H9 (cell line): ENCODE measurements around the gene SMIM3. TPM values are rescaled to one million over a fixed set of nuclear protein-coding genes. Genes with fewer than 3 reads are reported as not detected.

Experiments
- DNase-seq: peaks from one replicate; pipeline ENCODE4 v3.0.0-alpha.2; 2017
- H2AFZ ChIP-seq: one replicate; pipeline ENCODE4 v1.6.1; 2013; ENCODE audit warnings: mild to moderate bottlenecking, low read length, control low read depth, moderate library complexity
- H2AK5ac ChIP-seq: 2 replicates; pipeline ENCODE4 v1.6.1; 2013; ENCODE audit warnings: low read length, control low read depth, mixed read lengths; ENCODE audit not compliant: insufficient read length
- H2BK120ac ChIP-seq: one replicate; pipeline ENCODE4 v1.6.1; 2013; ENCODE audit warnings: low read depth, mild to moderate bottlenecking, low read length, control low read depth, inconsistent platforms; ENCODE audit not compliant: poor library complexity, severe bottlenecking
- H2BK12ac ChIP-seq: 2 replicates; pipeline ENCODE4 v1.6.1; 2013; ENCODE audit warnings: low read length, control low read depth, mixed read lengths, low read depth; ENCODE audit not compliant: insufficient read length
- H2BK15ac ChIP-seq: 2 replicates; pipeline ENCODE4 v1.6.1; 2013; ENCODE audit warnings: low read depth, low read length, control low read depth
- H2BK20ac ChIP-seq: one replicate; pipeline ENCODE4 v1.6.1; 2013; ENCODE audit warnings: low read depth, mild to moderate bottlenecking, low read length, control low read depth, inconsistent platforms; ENCODE audit not compliant: poor library complexity, severe bottlenecking
- H2BK5ac ChIP-seq: 2 replicates; pipeline ENCODE4 v1.6.1; 2013; ENCODE audit warnings: low read length, control low read depth, mixed read lengths; ENCODE audit not compliant: insufficient read length
- H3K14ac ChIP-seq: 2 replicates; pipeline ENCODE4 v1.6.1; 2013; ENCODE audit warnings: low read length, control low read depth; ENCODE audit not compliant: insufficient read depth
- H3K18ac ChIP-seq: 2 replicates; pipeline ENCODE4 v1.6.1; 2013; ENCODE audit warnings: low read depth, mild to moderate bottlenecking, mixed read lengths, low read length, control low read depth; ENCODE audit not compliant: insufficient read length
- H3K23ac ChIP-seq: 2 replicates; pipeline ENCODE4 v1.6.1; 2013; ENCODE audit warnings: low read length, control low read depth, mixed read lengths, low read depth; ENCODE audit not compliant: insufficient read length
- H3K23me2 ChIP-seq: 2 replicates; pipeline ENCODE4 v1.6.1; 2013; ENCODE audit warnings: low read depth, mild to moderate bottlenecking, mixed read lengths, low read length, control low read depth; ENCODE audit not compliant: insufficient read length, poor library complexity, severe bottlenecking
- H3K27ac ChIP-seq: 2 replicates; pipeline ENCODE4 v1.5.1; 2013; ENCODE audit warnings: low read length, control low read depth, mixed read lengths, low read depth; ENCODE audit not compliant: insufficient read length
- H3K27me3 ChIP-seq: 2 replicates; pipeline ENCODE4 v1.6.1; 2013; ENCODE audit warnings: low read length, control low read depth, inconsistent platforms; ENCODE audit not compliant: insufficient read depth
- H3K4ac ChIP-seq: 2 replicates; pipeline ENCODE4 v1.6.1; 2013; ENCODE audit warnings: low read depth, mild to moderate bottlenecking, control low read depth, inconsistent platforms, low read length, moderate library complexity
- H3K4me1 ChIP-seq: 2 replicates; pipeline ENCODE4 v1.6.1; 2013; ENCODE audit warnings: low read length, control low read depth, inconsistent platforms; ENCODE audit not compliant: insufficient read depth
- H3K4me2 ChIP-seq: 2 replicates; pipeline ENCODE4 v1.6.1; 2013; ENCODE audit warnings: low read length, control low read depth, mixed read lengths; ENCODE audit not compliant: insufficient read length, insufficient read depth
- H3K56ac ChIP-seq: 2 replicates; pipeline ENCODE4 v1.6.1; 2013; ENCODE audit warnings: low read depth, mild to moderate bottlenecking, mixed read lengths, low read length, control low read depth; ENCODE audit not compliant: insufficient read length
- H3K79me1 ChIP-seq: 2 replicates; pipeline ENCODE4 v1.6.1; 2013; ENCODE audit warnings: low read depth, mild to moderate bottlenecking, moderate library complexity, low read length, control low read depth, inconsistent platforms; ENCODE audit not compliant: insufficient read depth, poor library complexity, severe bottlenecking
- H3K79me2 ChIP-seq: 2 replicates; pipeline ENCODE4 v1.6.1; 2013; ENCODE audit warnings: low read length, control low read depth, inconsistent platforms; ENCODE audit not compliant: insufficient read depth
- H3K9ac ChIP-seq: 2 replicates; pipeline ENCODE4 v1.6.1; 2013; ENCODE audit warnings: low read length, control low read depth, mixed read lengths; ENCODE audit not compliant: insufficient read length; ENCODE audit errors: extremely low read depth
- H3K9me3 ChIP-seq: one replicate; pipeline ENCODE4 v1.6.1; 2013; ENCODE audit warnings: low read depth, low read length, inconsistent platforms; ENCODE audit not compliant: control insufficient read depth
- H3T11ph ChIP-seq: one replicate; pipeline ENCODE4 v1.6.1; 2013; ENCODE audit warnings: mild to moderate bottlenecking, low read length, control low read depth, inconsistent platforms
- H4K20me1 ChIP-seq: one replicate; pipeline ENCODE4 v1.6.1; 2013; ENCODE audit not compliant: control insufficient read depth, insufficient read length, insufficient read depth
- H4K5ac ChIP-seq: 2 replicates; pipeline ENCODE4 v1.6.1; 2013; ENCODE audit warnings: low read depth, mild to moderate bottlenecking, mixed read lengths, low read length, control low read depth; ENCODE audit not compliant: insufficient read length
- H4K8ac ChIP-seq: replicated peaks from 2 replicates; pipeline ENCODE4 v1.6.1; 2013; ENCODE audit warnings: low read length, control low read depth, mixed read lengths, low read depth; ENCODE audit not compliant: insufficient read length
- H4K91ac ChIP-seq: 2 replicates; pipeline ENCODE4 v1.6.1; 2013; ENCODE audit warnings: low read depth, mild to moderate bottlenecking, moderate library complexity, mixed read lengths, low read length, control low read depth; ENCODE audit not compliant: insufficient read length
- H3K27ac Mint-ChIP-seq, 3 experiments: 2 replicates in 2 of 3; 3 replicates in 1 of 3; pipeline ENCODE4 v1.8.0; 2020 to 2021; ENCODE audit warnings: mixed read lengths in 3 of 3, mild to moderate bottlenecking in 1 of 3, moderate library complexity in 1 of 3
- H3K27me3 Mint-ChIP-seq: 2 replicates; pipeline ENCODE4 v1.8.0; 2021; ENCODE audit warnings: low read depth, mild to moderate bottlenecking, moderate library complexity, mixed read lengths
- H3K36me3 Mint-ChIP-seq, 3 experiments: 2 replicates in 2 of 3; 3 replicates in 1 of 3; pipeline ENCODE4 v1.8.0; 2020 to 2021; ENCODE audit warnings: low read depth in 3 of 3, mixed read lengths in 3 of 3; ENCODE audit not compliant: insufficient read depth in 1 of 3
- H3K4me1 Mint-ChIP-seq, 2 experiments: 2 replicates each; pipeline ENCODE4 v1.8.0; 2020; ENCODE audit warnings: mixed read lengths in 2 of 2
- H3K4me3 Mint-ChIP-seq, 2 experiments: 2 replicates in 1 of 2; 3 replicates in 1 of 2; pipeline ENCODE4 v1.8.0; 2020 to 2021; ENCODE audit warnings: mild to moderate bottlenecking in 2 of 2, mixed read lengths in 2 of 2, moderate library complexity in 1 of 2
- H3K9me3 Mint-ChIP-seq, 2 experiments: 2 replicates in 1 of 2; 3 replicates in 1 of 2; pipeline ENCODE4 v1.8.0; 2020; ENCODE audit warnings: mild to moderate bottlenecking in 2 of 2, mixed read lengths in 2 of 2, moderate library complexity in 1 of 2
- CTCF ChIP-seq: fragments of 200-600 bp; sonication (generic); conservative IDR thresholded peaks from 3 replicates; pipeline ENCODE4 v1.8.0; 2021; ENCODE audit warnings: antibody characterized with exemption, mild to moderate bottlenecking
- WGBS: extraction: QIAGEN DNeasy Blood & Tissue Kit; methylation state at CpG from one replicate; pipeline ENCODE4 v1.1.7; 2013; ENCODE audit warnings: missing lambda C conversion rate, low lambda C conversion rate, mixed read lengths; ENCODE audit not compliant: insufficient read length; ENCODE audit errors: extremely low coverage; 5-methylcytosine and 5-hydroxymethylcytosine counted together
- total RNA-seq: library from RNA; stranded (reverse); gene quantifications from 2 replicates; pipeline ENCODE4 v1.2.1, GENCODE V29; 2021

SMIM3 gene
- total RNA-seq, 1 experiment from 2014 or later, result 42.0 TPM

- Histone ChIP-seq H3K79me2 (no peaks in the 10 kb centered on the region), H3K27me3 (no peaks in the 10 kb centered on the region), H2BK15ac (no peak overlapping the region), H3K18ac (no peak overlapping the region), H3K56ac (no peak overlapping the region), H4K5ac (no peak overlapping the region), H3K4me1 (peaks cover under 1% of the 10 kb centered on the region; the same call in 1 of the 2 replicates), H4K91ac (no peak overlapping the region), H3K4ac (no peak overlapping the region), H2BK120ac (no peak overlapping the region), H2BK20ac (no peak overlapping the region), H3K27ac (no peak overlapping the region), H2AFZ (no peak overlapping the region), H2BK5ac (no peak overlapping the region), H2AK5ac (no peak overlapping the region), H3T11ph (no peak overlapping the region), H3K14ac (no peak overlapping the region), H3K4me2 (no peak overlapping the region), H2BK12ac (no peak overlapping the region), H4K8ac (no peak overlapping the region), H3K23ac (no peak overlapping the region), H3K9me3 (no peaks in the 10 kb centered on the region), H3K23me2 (no peaks in the 10 kb centered on the region), H3K79me1 (no peaks in the 10 kb centered on the region), H3K9ac (no peak overlapping the region), H4K20me1 (no peaks in the 10 kb centered on the region)
- WGBS, result no CpG with 5 or more reads among the region's 3 CpGs
- H3K27ac Mint-ChIP-seq, result no peak overlapping the region
- DNase-seq, result no peak
- H3K27me3 Mint-ChIP-seq, result peaks cover 5% of the 10 kb centered on the region
- peaks cover 4 to 10% of the 10 kb centered on the region in 2 experiments for H3K4me1 Mint-ChIP-seq
- peaks cover 0 to 3% (median under 1%) of the 10 kb centered on the region in 3 experiments; a peak in 3 of 7 replicates for H3K36me3 Mint-ChIP-seq
- no peak for TF ChIP-seq CTCF
- peaks cover under 1 to 10% of the 10 kb centered on the region in 2 experiments; a peak in 4 of 5 replicates for H3K9me3 Mint-ChIP-seq
- no peak overlapping the region for H3K4me3 Mint-ChIP-seq
These were observed 30.8 kb downstream of the SMIM3 start for GRCh38 chr5:150809363-150809762.
